GM12874 (cell line): Measurements from ENCODE around the gene LCP1.

Experiments used
- TF ChIP-seq, protein P1 (sequence below): IDR thresholded peaks from 2 replicates; pipeline ENCODE4 v1.5.1; 2011; ENCODE audit warnings: low read depth, mild to moderate bottlenecking, control low read depth, low read length, moderate library complexity; ENCODE audit not compliant: insufficient read depth

Gene LCP1

DNA sequence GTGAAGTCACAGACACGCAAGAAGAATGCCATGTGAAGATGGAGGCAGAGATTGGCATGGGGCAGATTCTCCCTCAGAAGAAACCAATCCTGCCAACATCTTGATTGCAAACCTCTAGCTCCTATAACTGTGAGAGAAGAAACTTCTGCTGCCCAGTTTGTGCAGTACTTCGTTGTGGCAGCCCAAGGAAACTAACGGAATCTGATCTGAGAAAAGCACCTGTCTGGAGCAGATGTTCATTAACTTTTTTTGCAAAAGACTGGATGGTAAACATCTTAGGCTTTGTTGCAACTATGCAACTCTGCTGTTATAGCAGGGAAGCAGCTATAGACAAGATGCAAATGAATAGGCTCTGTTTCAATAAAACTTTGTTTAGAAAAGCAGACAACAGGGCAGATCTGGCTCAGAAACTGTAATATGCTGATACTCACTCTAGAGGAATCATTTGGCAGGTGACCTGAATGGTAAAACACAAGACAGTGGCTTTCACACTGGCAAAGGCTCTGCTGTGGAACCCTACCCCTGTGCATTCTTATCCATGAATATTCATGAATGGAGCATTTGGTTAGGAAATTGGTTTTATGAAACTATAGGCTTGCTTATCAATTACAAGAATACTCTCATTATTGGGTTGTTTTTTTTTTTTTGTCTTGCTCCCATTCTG lies 51.9 kb downstream of the LCP1 start:
- TF ChIP-seq, protein P1, sequence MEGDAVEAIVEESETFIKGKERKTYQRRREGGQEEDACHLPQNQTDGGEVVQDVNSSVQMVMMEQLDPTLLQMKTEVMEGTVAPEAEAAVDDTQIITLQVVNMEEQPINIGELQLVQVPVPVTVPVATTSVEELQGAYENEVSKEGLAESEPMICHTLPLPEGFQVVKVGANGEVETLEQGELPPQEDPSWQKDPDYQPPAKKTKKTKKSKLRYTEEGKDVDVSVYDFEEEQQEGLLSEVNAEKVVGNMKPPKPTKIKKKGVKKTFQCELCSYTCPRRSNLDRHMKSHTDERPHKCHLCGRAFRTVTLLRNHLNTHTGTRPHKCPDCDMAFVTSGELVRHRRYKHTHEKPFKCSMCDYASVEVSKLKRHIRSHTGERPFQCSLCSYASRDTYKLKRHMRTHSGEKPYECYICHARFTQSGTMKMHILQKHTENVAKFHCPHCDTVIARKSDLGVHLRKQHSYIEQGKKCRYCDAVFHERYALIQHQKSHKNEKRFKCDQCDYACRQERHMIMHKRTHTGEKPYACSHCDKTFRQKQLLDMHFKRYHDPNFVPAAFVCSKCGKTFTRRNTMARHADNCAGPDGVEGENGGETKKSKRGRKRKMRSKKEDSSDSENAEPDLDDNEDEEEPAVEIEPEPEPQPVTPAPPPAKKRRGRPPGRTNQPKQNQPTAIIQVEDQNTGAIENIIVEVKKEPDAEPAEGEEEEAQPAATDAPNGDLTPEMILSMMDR, result no peak

DNA sequence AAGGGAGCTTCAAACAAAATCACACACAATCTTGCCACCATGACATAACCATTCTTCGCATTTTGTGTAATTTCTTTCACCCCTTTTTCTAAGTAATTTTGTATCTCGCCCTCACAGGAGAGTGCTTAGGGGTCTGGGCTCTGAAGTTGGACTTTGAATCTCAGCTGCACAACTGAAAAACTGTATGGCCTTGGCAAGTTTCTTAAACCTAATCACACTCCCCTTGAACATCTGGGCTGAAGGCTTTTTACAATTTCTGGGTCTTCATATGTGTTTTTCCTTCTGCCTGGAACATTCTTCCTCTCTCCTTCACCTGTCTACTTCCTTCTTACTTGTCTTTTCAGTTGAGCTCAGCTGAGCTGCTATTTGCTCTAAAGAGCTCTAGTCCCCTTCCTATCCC lies 52.9 kb downstream of the LCP1 start:
- TF ChIP-seq, protein P1, result no peak

DNA sequence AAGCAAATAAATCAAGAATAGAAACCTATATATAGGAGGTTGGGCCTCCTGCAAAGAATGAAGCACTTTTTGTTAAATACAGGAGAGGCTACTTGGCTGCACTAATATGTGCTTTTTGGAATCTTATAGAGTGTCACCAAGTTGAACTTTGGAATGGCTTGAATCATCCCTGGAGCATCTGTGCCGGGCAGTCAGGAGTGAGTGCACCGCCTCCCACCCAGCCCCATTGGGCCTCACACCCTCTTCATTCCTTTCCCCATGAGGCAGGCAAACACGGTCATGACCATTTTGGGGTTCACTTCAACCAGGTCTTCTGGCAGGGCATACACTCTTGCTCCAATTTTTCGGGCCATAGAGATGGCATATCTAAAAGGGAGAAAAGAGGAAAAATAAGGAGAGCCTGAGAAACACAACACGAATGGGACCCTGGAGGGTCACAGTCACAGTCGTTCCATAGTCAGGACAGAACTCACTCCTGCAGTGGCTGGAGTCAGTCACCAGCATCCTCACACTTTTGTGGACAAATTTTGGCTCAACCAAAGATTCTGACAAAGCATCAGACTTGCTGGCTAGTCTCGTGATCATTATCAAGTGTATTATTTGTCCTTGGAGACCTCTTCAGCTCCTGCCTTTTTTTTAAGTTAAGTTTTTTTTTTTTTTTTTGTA lies 54.5 kb downstream of the LCP1 start:
- TF ChIP-seq, protein P1, result no peak

DNA sequence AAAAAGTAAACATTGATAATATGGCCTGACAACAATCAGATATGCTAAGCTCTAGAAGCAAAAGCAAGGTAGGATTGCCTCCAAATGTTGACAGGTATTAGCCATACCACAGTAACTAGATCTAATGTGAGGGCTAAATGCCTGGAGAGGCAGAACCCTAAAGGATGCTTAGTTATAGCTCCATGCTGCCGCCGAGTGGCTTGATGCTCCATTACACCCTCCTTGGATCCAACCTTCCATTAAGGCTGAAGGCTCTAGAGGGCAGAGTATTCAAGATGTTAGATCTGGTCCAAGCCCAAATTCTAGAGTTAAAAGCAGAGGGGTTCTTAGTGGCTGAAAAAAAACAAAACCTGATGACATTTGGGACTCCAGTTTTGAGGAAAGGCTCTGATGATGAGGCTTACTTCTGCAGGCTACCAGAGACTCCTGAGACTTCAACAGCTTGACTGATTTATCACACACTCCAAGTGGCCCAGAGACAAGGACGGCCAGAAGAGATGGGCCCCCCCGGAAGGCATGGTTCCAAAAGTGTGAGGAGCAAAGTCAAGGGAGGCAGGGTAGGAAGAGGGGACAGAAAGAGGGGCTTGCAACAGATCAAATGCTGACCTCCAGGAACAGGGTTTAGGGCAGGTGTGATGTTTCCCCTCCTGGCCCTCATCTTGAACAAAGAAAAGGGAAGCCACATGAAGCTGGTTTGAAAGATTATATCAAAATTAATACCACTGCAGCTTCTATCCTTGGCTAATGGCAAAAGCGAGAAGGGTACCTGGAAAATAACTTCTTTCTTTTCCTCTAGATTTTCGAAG lies 55.2 kb downstream of the LCP1 start:
- TF ChIP-seq, protein P1, result peak; percentile 80

DNA sequence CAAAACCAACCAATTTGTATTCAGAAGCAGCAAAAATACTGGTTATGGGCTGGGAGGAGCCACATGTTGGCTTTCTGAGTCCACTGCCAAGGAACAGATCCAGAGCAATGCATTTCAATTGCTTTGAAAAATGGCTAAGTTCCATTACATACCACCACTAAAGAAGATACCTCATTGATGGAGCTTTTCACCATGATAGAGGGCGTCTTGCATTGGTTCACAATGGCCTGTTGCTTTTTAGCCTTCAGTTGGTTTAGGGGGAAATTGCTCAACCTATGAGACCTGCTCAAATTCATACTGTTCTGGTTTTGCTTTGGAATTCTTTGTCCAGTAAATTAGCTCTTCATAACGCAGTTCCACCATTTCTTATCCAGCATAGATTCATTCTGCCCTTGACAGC lies 55.9 kb downstream of the LCP1 start:
- TF ChIP-seq, protein P1, result no peak

DNA sequence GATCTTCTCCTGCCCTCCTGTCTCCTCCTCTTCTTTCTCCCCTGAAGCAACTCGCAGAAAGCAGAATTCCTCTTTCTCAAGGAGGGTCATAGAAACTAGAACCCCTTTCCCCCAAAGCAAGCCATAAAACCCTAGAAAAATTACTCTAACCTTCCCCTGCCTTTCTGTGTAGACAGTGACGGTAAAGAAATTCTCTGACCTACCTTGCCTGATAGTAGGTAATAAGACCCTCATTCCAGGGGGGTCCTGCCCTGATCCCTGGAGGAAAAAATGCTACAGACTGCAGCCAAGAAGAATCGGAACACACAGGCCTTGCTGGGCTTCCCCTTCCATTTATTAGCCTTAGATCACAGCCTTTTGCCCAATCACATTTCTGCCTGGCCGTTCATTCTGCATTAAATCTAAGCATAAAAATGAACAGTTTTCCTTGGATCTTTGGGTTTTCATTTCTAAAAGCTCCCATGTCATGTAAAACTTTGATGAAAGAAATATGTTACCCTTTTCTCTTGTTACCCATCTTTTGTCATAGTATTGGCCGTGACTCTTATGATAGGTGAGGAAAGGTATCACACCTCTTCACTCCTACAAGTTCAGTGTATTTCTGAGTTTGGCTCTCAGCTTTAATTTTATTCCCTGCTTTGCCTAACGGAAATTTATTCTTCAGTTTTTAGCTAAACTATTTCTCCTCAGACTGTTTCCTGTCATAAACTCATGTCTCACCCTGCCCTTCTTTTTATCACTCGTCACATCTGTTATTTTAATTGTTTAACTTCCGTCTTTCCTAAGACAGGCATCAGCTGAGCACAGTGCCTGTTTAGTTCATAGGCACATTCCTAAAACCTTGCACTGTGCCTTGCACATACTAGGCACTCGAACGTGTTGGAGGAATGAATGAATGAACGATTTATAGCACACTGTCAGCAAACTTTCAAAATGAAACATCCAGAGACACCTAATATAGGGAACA lies 56.7 kb downstream of the LCP1 start:
- TF ChIP-seq, protein P1, result no peak

DNA sequence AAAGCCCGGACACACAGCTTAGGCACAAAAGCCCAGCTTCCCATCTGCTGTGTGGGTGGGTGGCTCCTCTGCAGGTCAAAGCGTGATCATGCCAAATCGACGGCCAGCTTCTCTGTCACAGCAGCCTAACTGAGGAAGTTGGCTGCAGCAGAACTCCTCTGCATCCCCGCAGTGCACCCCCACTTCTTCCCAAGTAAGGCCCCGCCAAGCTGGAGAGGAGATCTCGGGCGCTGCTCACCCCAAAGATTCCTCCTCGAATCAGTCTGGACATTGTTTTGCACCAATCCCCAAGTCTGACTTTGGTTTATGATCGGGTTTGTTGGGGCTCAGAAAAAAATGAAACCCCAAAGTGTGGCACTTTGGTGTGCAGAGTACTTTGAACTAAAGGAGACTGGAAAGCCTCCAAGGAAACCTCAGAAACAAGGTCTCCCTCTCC lies 57.4 kb downstream of the LCP1 start:
- TF ChIP-seq, protein P1, result no peak
